ENCODE results near the gene VWA5A. TPM values are rescaled to one million over a fixed set of nuclear protein-coding genes. Genes with fewer than 3 reads are reported as not detected.

Gene VWA5A, protein sequence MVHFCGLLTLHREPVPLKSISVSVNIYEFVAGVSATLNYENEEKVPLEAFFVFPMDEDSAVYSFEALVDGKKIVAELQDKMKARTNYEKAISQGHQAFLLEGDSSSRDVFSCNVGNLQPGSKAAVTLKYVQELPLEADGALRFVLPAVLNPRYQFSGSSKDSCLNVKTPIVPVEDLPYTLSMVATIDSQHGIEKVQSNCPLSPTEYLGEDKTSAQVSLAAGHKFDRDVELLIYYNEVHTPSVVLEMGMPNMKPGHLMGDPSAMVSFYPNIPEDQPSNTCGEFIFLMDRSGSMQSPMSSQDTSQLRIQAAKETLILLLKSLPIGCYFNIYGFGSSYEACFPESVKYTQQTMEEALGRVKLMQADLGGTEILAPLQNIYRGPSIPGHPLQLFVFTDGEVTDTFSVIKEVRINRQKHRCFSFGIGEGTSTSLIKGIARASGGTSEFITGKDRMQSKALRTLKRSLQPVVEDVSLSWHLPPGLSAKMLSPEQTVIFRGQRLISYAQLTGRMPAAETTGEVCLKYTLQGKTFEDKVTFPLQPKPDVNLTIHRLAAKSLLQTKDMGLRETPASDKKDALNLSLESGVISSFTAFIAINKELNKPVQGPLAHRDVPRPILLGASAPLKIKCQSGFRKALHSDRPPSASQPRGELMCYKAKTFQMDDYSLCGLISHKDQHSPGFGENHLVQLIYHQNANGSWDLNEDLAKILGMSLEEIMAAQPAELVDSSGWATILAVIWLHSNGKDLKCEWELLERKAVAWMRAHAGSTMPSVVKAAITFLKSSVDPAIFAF
- total RNA-seq (2021; ENCODE audit: unreplicated experiment) (3.1 TPM), Bru-seq, nascent RNA (percentile 29 among the genes with signal in this experiment), BruChase-seq, experiment 1, labeled RNA remaining after a 2-hour chase (percentile 22 among the genes with signal in this experiment), BruChase-seq, experiment 2, labeled RNA remaining after a 6-hour chase (percentile 30 among the genes with signal in this experiment)
- polyA plus RNA-seq (2012; ENCODE audit: insufficient read length), result 2.7 TPM
- long read RNA-seq, transcript VWA5A-201 (10 exons, 1,863 nt), result major isoform, 5 of 11 reads
- long read RNA-seq, partial matches to known transcripts, result 4 of 11 reads
- long read RNA-seq, other reads (novel, unspliced or antisense), result 0 of 11 reads

DNA sequence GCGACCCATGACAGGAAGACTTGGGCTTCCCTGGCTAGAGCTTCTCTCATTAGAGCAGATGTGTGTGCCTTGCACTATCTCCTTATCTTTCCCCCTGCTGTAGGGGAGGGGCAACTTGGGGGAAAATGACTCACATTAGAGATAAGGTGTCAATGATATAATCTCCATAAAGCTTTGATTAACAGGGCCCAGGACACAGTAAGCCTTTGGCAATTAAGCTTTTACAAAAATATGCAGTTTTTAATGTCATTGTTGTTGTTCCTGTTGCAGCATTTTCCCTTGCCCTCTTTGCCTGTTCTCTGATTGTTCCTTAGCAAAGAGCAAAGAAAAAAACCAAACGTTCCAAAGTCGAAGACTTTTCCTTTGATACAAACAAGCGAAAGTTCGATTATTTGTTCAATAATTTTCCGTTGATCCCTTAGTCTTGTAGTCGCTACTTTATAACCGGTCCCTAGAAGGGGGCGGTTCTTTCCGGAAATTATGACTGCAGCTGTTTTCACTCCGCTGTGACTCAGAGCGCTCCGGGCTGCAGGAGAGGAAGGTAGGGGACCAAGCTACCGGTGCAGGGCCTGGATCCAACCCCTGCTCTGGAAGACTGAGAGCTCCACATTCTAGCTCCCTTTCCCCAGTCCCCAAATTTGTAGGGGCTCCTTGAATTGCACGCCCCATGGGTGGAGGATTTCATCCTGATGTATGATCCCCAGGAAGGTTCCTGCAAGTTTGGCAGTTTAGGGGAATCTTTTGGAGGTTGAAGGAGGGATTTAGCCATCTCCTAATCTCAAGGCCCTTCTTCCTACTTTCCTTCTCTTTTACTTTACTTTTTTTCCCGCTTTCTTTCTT, at the start of gene VWA5A:
TSS of gene VWA5A (plus strand) at position 509 of the 840 bp plus-strand sequence. CDS start 2,062 bp downstream, outside the sequence.
- intact Hi-C loops (cut with micrococcal nuclease; ENCODE audit: unreplicated experiment) (no loop called here), in situ Hi-C loops (cut with HindIII; ENCODE audit: low pct_unique_long_range_greater_than_20kb, low sequenced_read_pairs) (no loop called here)
- POLR2A ChIA-PET, result no interaction called here
- TF ChIP-seq, protein P1, sequence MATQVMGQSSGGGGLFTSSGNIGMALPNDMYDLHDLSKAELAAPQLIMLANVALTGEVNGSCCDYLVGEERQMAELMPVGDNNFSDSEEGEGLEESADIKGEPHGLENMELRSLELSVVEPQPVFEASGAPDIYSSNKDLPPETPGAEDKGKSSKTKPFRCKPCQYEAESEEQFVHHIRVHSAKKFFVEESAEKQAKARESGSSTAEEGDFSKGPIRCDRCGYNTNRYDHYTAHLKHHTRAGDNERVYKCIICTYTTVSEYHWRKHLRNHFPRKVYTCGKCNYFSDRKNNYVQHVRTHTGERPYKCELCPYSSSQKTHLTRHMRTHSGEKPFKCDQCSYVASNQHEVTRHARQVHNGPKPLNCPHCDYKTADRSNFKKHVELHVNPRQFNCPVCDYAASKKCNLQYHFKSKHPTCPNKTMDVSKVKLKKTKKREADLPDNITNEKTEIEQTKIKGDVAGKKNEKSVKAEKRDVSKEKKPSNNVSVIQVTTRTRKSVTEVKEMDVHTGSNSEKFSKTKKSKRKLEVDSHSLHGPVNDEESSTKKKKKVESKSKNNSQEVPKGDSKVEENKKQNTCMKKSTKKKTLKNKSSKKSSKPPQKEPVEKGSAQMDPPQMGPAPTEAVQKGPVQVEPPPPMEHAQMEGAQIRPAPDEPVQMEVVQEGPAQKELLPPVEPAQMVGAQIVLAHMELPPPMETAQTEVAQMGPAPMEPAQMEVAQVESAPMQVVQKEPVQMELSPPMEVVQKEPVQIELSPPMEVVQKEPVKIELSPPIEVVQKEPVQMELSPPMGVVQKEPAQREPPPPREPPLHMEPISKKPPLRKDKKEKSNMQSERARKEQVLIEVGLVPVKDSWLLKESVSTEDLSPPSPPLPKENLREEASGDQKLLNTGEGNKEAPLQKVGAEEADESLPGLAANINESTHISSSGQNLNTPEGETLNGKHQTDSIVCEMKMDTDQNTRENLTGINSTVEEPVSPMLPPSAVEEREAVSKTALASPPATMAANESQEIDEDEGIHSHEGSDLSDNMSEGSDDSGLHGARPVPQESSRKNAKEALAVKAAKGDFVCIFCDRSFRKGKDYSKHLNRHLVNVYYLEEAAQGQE (IDR thresholded peaks at IDR 0.05; ENCODE audit: insufficient read depth in 1 of 2, low read depth in 2 of 2, low read length in 1 of 2), result no peak
- TF ChIP-seq POLR2AphosphoS5 (IDR thresholded peaks at IDR 0.05; ENCODE audit: low read depth, low read length) (peak; percentile 37; the same call in 1 of the 2 replicates), SIN3A (IDR thresholded peaks at IDR 0.05; ENCODE audit: borderline replicate concordance, insufficient read depth, low read depth, low read length) (no peak), TCF7L2 (IDR thresholded peaks at IDR 0.05; ENCODE audit: low read depth, low read length) (no peak)
- TF ChIP-seq, protein P2, sequence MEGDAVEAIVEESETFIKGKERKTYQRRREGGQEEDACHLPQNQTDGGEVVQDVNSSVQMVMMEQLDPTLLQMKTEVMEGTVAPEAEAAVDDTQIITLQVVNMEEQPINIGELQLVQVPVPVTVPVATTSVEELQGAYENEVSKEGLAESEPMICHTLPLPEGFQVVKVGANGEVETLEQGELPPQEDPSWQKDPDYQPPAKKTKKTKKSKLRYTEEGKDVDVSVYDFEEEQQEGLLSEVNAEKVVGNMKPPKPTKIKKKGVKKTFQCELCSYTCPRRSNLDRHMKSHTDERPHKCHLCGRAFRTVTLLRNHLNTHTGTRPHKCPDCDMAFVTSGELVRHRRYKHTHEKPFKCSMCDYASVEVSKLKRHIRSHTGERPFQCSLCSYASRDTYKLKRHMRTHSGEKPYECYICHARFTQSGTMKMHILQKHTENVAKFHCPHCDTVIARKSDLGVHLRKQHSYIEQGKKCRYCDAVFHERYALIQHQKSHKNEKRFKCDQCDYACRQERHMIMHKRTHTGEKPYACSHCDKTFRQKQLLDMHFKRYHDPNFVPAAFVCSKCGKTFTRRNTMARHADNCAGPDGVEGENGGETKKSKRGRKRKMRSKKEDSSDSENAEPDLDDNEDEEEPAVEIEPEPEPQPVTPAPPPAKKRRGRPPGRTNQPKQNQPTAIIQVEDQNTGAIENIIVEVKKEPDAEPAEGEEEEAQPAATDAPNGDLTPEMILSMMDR (IDR thresholded peaks at IDR 0.05), result no peak
- DNase-seq (ENCODE audit: low read depth, low spot score), result peak; percentile 51
- Histone ChIP-seq H3K4me1 (ENCODE audit: control insufficient read depth, insufficient read depth, low read length) (peaks cover 4% of the 10 kb centered on the region; the same call in 1 of the 2 replicates), H3K4me3 (ENCODE audit: low read depth in 2 of 2, low read length in 2 of 2) (peak within 1 kb of the TSS; percentile 39 to 60), H3K27ac (ENCODE audit: low read length) (no peak within 1 kb of the TSS; the same call in 1 of the 2 replicates), H3K36me3 (ENCODE audit: control insufficient read depth, insufficient read depth, low read length) (no peaks in the 10 kb centered on the region), H3K27me3 (ENCODE audit: control insufficient read depth, insufficient read depth, low read length) (no peaks in the 10 kb centered on the region), H3K9me3 (ENCODE audit: control insufficient read depth, insufficient read depth, low read depth, low read length) (no peaks in the 10 kb centered on the region)
- BruUV-seq (replicated peaks), result no TSS peak
- CTCF ChIA-PET, result no interaction called here
- ATAC-seq, result peak; percentile 98

DNA sequence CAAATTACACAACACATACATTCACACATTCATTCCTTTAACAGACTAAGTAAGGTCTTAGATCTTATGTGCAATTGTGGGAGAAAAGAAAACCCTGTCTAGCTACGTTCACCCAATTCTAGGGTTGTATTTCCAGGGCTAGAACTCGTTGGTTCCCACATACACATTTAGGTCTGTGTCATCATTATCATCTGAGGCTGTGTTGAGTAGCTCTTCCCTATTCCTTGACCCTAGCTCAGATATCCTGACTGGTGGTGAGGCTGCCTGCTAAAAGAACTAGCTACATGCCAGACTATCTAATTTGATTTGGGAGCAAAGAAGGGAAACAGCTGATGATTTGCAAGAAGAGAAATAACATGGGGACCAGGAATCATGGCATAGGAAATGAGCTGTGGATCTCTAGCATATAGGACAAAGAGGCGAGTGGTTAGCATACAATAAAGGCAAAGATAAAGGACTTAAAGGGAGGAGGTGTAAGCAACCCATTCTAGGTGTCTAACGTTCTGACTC, 46.6 kb upstream of the VWA5A start:
- in situ Hi-C loops (cut with HindIII; ENCODE audit: low pct_unique_long_range_greater_than_20kb, low sequenced_read_pairs), result no loop called here
- BruUV-seq (replicated peaks), result no TSS peak
- Histone ChIP-seq H3K27ac (ENCODE audit: low read length) (no peak overlapping the region), H3K27me3 (ENCODE audit: control insufficient read depth, insufficient read depth, low read length) (peaks cover 9% of the 10 kb centered on the region), H3K4me3 (ENCODE audit: low read depth in 2 of 2, low read length in 2 of 2) (no peak overlapping the region), H3K9me3 (ENCODE audit: control insufficient read depth, insufficient read depth, low read depth, low read length) (no peaks in the 10 kb centered on the region), H3K36me3 (ENCODE audit: control insufficient read depth, insufficient read depth, low read length) (no peaks in the 10 kb centered on the region), H3K4me1 (ENCODE audit: control insufficient read depth, insufficient read depth, low read length) (no peaks in the 10 kb centered on the region)
- intact Hi-C loops (cut with micrococcal nuclease; ENCODE audit: unreplicated experiment), result no loop called here
- TF ChIP-seq SIN3A (IDR thresholded peaks at IDR 0.05; ENCODE audit: borderline replicate concordance, insufficient read depth, low read depth, low read length), result no peak
- ATAC-seq (no peak), DNase-seq (ENCODE audit: low read depth, low spot score) (no peak)
- ChIA-PET POLR2A (no interaction called here), CTCF (interaction anchor here (1.0 kb wide), 1 partner anchor 517 kb away, joined by 3 read pairs; no protein-coding TSS in a partner anchor)

Measured in Panc1 (cell line).